EH (cell line): Measurements from ENCODE around the gene SPAG8.
A peak's percentile ranks its signal among the peaks of the same experiment; 100 is the strongest.

ENCODE experiments used
- DNase-seq: peaks from one replicate; pipeline ENCODE4 v3.0.0-alpha.2; 2015; ENCODE audit warnings: low read depth

The SPAG8 gene

GRCh38 chr9:35771943-35772342 lies 40.1 kb downstream of the SPAG8 start:
- DNase-seq, result no peak

- DNase-seq, result no peak
These were observed 40.5 kb downstream of the SPAG8 start for GRCh38 chr9:35771534-35771933.

- DNase-seq, result no peak
These were observed 41.0 kb downstream of the SPAG8 start for GRCh38 chr9:35771075-35771433.

DNA sequence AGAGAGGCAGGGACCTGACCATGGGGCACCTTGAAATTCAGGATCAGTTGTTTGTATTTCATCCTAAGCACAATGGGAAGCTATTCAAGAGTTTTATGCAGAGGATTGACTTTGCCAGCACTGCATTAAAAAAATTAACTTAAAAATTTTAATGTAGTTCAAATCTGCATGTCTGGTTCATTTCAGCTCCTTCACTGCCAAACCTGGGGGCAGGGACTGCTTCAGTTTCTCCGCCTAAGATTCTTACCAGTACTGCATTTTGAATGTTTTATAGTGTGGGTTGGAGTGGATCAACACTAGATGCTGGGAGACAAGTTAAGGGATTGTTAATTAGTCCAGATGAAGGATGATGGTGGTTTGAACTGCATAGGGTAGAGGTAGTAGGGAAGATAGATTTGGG lies 42.3 kb downstream of the SPAG8 start:
- DNase-seq, result no peak

GRCh38 chr9:35767458-35767857 lies 44.6 kb downstream of the SPAG8 start:
- DNase-seq, result no peak

DNA sequence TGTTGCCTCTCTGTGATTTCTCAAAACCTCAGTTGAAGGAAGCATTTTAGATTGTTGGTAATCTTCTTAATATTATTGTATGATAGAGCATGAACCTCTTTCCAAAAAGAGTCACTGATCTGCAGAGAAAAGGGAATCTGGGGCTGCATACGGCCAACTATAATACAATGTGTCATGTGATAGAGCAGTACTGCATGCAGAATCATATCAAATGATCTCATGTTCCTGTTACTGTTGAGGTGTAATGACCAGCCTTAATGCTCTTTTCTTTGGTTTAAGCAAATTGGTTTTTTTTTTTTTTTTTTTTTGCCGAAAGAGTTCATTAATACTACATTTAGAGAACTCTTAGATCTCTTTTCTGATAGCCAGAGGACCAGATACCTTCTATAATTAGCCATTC lies 45.1 kb downstream of the SPAG8 start:
- DNase-seq, result no peak

- DNase-seq, result no peak
These were observed 48.3 kb downstream of the SPAG8 start for GRCh38 chr9:35763803-35764202.

- no peak for DNase-seq
These were observed 48.9 kb downstream of the SPAG8 start for GRCh38 chr9:35763181-35763580.

GRCh38 chr9:35760651-35761050 lies 51.4 kb downstream of the SPAG8 start:
- DNase-seq, result peak; percentile 60

GRCh38 chr9:35759795-35760194 lies 52.3 kb downstream of the SPAG8 start:
- DNase-seq, result no peak
